Smooth muscle cell (in vitro differentiated cells): ENCODE data around the gene SLC38A4. TPM values are rescaled to one million over a fixed set of nuclear protein-coding genes. Genes with fewer than 3 reads are reported as not detected.

ENCODE experiments used
- DNase-seq: peaks from one replicate; lab custom pipeline; 2025; ENCODE audit not compliant: unreplicated experiment; lab: John Stamatoyannopoulos, UW
- H2AFZ ChIP-seq: fragments of 200-600 bp; sonication (generic); 2 replicates; pipeline ENCODE4 v1.6.0; 2016; ENCODE audit warnings: antibody characterized with exemption, low read depth, mild to moderate bottlenecking
- H3F3A ChIP-seq: fragments of 200-600 bp; sonication (generic); 2 replicates; pipeline ENCODE4 v1.6.0; 2017; ENCODE audit warnings: antibody characterized with exemption, low read depth
- H3K27ac ChIP-seq: fragments of 200-600 bp; sonication (generic); 2 replicates; pipeline ENCODE4 v1.5.1; 2016; ENCODE audit warnings: low read depth, mild to moderate bottlenecking
- H3K27me3 ChIP-seq: fragments of 200-600 bp; sonication (generic); 2 replicates; pipeline ENCODE4 v1.6.1; 2016; ENCODE audit warnings: low read depth, mild to moderate bottlenecking
- H3K36me3 ChIP-seq: fragments of 200-600 bp; sonication (generic); 2 replicates; pipeline ENCODE4 v1.5.1; 2016; ENCODE audit warnings: low read depth
- H3K4me1 ChIP-seq: fragments of 200-600 bp; sonication (generic); 2 replicates; pipeline ENCODE4 v1.5.1; 2016; ENCODE audit warnings: low read depth
- H3K4me2 ChIP-seq: fragments of 200-600 bp; sonication (generic); 2 replicates; pipeline ENCODE4 v1.6.0; 2016; ENCODE audit warnings: mild to moderate bottlenecking
- H3K4me3 ChIP-seq: fragments of 200-600 bp; sonication (generic); 2 replicates; pipeline ENCODE4 v1.5.1; 2016; ENCODE audit warnings: mild to moderate bottlenecking
- H3K79me2 ChIP-seq: fragments of 200-600 bp; sonication (generic); 2 replicates; pipeline ENCODE4 v1.6.0; 2016; ENCODE audit warnings: low read depth, mild to moderate bottlenecking
- H3K9ac ChIP-seq: fragments of 200-600 bp; sonication (generic); 2 replicates; pipeline ENCODE4 v1.6.0; 2016; ENCODE audit warnings: low read depth
- H3K9me3 ChIP-seq: fragments of 200-600 bp; sonication (generic); replicated peaks from 2 replicates; pipeline ENCODE4 v1.5.1; 2016; ENCODE audit warnings: low read depth
- H4K20me1 ChIP-seq: fragments of 200-600 bp; sonication (generic); 2 replicates; pipeline ENCODE4 v1.6.0; 2016; ENCODE audit warnings: low read depth
- whole genome bisulfite sequencing: methylation state at CpG from one replicate; pipeline ENCODE4 v1.1.7; 2016; ENCODE audit warnings: low lambda C conversion rate; 5-methylcytosine and 5-hydroxymethylcytosine counted together
- polyA plus RNA-seq: library from polyadenylated mRNA; unstranded; fragments of >200 nt; fragmentation: Nextera tagmentation; extraction: Ambion mirVana; gene quantifications from 2 replicates; pipeline ENCODE4 v1.2.1, GENCODE V29; 2016
- total RNA-seq: library from RNA; depleted of rRNA; stranded (reverse); fragments of >200 nt; gene quantifications from 2 replicates; pipeline ENCODE4 v1.2.3, GENCODE V29; 2014
- TF ChIP-seq, protein P1 (sequence below): fragments of 200-600 bp; sonication (generic); IDR thresholded peaks from 2 replicates; pipeline ENCODE4 v1.5.1; 2017; ENCODE audit warnings: borderline replicate concordance, mild to moderate bottlenecking, antibody characterized with exemption; ENCODE audit not compliant: insufficient read depth, poor library complexity, severe bottlenecking

The SLC38A4 gene
- total and polyA plus RNA-seq, 2 experiments from 2014 or later = 0.77 to 2.7 TPM

DNA sequence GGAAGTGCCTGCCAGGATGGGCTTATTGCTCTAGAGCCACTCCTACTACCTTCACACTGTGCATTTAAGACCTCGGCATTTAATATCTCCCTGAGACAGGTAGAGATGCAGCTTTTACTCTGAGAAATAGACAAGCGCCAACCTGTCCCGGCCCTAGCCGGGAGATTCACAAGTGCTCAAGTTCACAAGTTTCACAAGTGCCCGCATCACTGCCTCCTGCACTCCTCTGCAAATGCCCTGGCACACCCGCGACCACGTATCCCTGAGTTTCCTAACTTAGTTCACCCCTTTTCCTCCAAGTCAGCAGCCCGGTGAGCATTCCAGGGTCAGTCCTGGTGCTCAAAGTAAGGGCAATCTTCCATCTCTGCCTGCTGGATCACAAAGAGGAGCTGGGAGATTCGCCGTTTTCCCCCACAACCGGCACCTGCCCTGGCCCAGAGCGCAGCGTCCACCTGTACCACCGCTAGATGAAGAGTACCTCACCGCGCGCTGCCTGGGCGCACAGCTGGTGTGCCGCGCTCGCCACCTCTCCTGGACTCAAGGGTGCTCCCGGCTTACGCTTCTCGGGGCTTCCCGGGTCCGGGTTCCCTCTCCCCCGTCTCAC, 5.0 kb upstream of the SLC38A4 start:
- TF ChIP-seq, protein P1, sequence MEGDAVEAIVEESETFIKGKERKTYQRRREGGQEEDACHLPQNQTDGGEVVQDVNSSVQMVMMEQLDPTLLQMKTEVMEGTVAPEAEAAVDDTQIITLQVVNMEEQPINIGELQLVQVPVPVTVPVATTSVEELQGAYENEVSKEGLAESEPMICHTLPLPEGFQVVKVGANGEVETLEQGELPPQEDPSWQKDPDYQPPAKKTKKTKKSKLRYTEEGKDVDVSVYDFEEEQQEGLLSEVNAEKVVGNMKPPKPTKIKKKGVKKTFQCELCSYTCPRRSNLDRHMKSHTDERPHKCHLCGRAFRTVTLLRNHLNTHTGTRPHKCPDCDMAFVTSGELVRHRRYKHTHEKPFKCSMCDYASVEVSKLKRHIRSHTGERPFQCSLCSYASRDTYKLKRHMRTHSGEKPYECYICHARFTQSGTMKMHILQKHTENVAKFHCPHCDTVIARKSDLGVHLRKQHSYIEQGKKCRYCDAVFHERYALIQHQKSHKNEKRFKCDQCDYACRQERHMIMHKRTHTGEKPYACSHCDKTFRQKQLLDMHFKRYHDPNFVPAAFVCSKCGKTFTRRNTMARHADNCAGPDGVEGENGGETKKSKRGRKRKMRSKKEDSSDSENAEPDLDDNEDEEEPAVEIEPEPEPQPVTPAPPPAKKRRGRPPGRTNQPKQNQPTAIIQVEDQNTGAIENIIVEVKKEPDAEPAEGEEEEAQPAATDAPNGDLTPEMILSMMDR = no peak
- DNase-seq = no peak
- H2AFZ ChIP-seq = no peak overlapping the region
- no peak overlapping the region for H3K27ac ChIP-seq
- H3K27me3 ChIP-seq = peaks cover 68% of the 10 kb centered on the region
- peak overlapping the region; percentile 51 for H3K4me3 ChIP-seq
- H3K36me3 ChIP-seq = no peaks in the 10 kb centered on the region
- H3K9me3 ChIP-seq = no peaks in the 10 kb centered on the region
- peaks cover 3% of the 10 kb centered on the region for H3K4me1 ChIP-seq
- H3F3A ChIP-seq = no peaks in the 10 kb centered on the region
- H4K20me1 ChIP-seq = no peaks in the 10 kb centered on the region
- 15% methylated on average over 25 of the region's 28 CpGs for WGBS
- no peak overlapping the region for H3K9ac ChIP-seq
- peak overlapping the region; percentile 87 for H3K4me2 ChIP-seq
- H3K79me2 ChIP-seq = no peaks in the 10 kb centered on the region

DNA sequence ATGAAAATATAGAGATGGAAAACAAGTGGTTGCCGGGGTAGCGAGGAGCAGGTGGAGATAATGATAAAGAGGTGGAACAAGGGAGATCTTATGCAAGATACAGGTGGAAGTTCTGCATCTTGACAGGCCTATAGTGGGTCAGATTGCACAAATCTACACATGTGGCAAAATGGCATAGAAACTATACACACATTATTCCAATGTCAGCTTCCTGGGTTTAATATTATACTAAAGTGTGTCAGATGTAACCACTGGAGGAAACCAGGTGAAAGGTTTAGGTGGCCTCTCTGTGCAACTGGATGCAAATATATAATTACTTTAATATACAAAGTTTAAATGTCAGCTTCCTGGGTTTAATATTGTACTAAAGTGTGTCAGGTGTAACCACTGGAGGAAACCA, 1.1 kb downstream of the SLC38A4 start:
- Histone ChIP-seq H4K20me1 (no peaks in the 10 kb centered on the region), H3F3A (no peaks in the 10 kb centered on the region), H3K9me3 (no peaks in the 10 kb centered on the region), H3K79me2 (no peaks in the 10 kb centered on the region), H3K4me3 (no peak overlapping the region), H2AFZ (no peak overlapping the region), H3K4me1 (no peaks in the 10 kb centered on the region), H3K27me3 (peaks cover 35% of the 10 kb centered on the region), H3K4me2 (no peak overlapping the region), H3K27ac (no peak overlapping the region), H3K9ac (no peak overlapping the region), H3K36me3 (no peaks in the 10 kb centered on the region)
- no peak for DNase-seq
- TF ChIP-seq, protein P1 = no peak
- 97% methylated on average over 2 of the region's 2 CpGs for WGBS

DNA sequence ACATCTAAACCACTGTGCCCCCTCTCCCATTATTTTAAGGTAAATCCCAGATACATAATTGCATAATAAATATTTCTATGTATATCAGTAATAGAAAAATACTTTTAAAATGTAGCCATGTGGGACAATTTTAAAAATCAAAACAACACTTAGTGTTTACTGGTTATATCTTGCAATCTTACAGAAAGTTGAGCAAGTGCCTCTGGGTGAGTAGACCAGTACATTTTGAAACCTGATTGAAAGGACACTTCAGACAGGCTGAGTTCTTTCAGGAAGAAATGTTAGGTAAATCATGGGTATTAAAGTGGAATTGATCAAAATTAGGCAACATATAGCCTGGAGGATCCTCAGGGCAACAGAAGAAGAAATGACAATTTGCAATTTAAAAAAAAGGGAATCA, 7.2 kb downstream of the SLC38A4 start:
- no peaks in the 10 kb centered on the region for H3F3A ChIP-seq
- DNase-seq = no peak
- H2AFZ ChIP-seq = no peak overlapping the region
- no peaks in the 10 kb centered on the region for H3K4me1 ChIP-seq
- H3K27ac ChIP-seq = no peak overlapping the region
- H3K27me3 ChIP-seq = no peaks in the 10 kb centered on the region
- H3K36me3 ChIP-seq = no peaks in the 10 kb centered on the region
- no peak overlapping the region for H3K4me2 ChIP-seq
- H3K79me2 ChIP-seq = no peaks in the 10 kb centered on the region
- no peak overlapping the region for H3K9ac ChIP-seq
- TF ChIP-seq, protein P1 = no peak
- no peaks in the 10 kb centered on the region for H3K9me3 ChIP-seq
- no peaks in the 10 kb centered on the region for H4K20me1 ChIP-seq
- H3K4me3 ChIP-seq = no peak overlapping the region

DNA sequence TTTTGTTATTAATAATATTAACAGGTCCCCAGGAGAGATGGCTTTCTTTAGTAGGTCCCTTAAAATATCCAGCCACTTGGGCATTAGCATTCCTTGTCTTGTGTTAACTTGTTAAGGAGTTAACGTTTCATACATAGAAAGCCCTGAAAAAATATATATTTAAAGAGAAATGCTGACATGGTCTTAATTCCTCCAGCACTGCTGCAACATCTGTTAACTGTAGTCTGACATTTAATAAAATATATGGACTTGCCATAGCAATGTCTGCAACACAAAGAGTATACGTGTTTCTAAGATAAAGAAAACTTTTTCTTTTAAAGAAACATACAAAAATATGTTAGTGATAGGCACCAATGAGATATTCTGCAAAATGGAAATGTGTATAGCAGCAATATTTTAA, 10.0 kb downstream of the SLC38A4 start:
- Histone ChIP-seq H3K36me3 (no peaks in the 10 kb centered on the region), H4K20me1 (no peaks in the 10 kb centered on the region), H3K27ac (no peak overlapping the region), H3K4me3 (no peak overlapping the region), H3F3A (no peaks in the 10 kb centered on the region), H2AFZ (no peak overlapping the region), H3K4me1 (no peaks in the 10 kb centered on the region), H3K4me2 (no peak overlapping the region), H3K79me2 (no peaks in the 10 kb centered on the region), H3K9me3 (no peaks in the 10 kb centered on the region), H3K27me3 (no peaks in the 10 kb centered on the region), H3K9ac (no peak overlapping the region)
- DNase-seq = no peak
- 61% methylated on average over 2 of the region's 2 CpGs for WGBS
- TF ChIP-seq, protein P1 = no peak
